GM10266 (cell line): Measurements from ENCODE around the gene RMI2.

ENCODE experiments used
- DNase-seq: peaks from one replicate; pipeline ENCODE4 v3.0.0; 2012; ENCODE audit errors: extremely low spot score
- TF ChIP-seq, protein P1 (sequence below): IDR thresholded peaks from 2 replicates; pipeline ENCODE4 v1.5.1; 2012; ENCODE audit warnings: mild to moderate bottlenecking, low read depth; ENCODE audit not compliant: control insufficient read depth, insufficient read depth; ENCODE audit errors: missing control alignments

RMI2 gene

GRCh38 chr16:11341371-11341770, 3.9 kb upstream of the RMI2 start:
- TF ChIP-seq, protein P1, sequence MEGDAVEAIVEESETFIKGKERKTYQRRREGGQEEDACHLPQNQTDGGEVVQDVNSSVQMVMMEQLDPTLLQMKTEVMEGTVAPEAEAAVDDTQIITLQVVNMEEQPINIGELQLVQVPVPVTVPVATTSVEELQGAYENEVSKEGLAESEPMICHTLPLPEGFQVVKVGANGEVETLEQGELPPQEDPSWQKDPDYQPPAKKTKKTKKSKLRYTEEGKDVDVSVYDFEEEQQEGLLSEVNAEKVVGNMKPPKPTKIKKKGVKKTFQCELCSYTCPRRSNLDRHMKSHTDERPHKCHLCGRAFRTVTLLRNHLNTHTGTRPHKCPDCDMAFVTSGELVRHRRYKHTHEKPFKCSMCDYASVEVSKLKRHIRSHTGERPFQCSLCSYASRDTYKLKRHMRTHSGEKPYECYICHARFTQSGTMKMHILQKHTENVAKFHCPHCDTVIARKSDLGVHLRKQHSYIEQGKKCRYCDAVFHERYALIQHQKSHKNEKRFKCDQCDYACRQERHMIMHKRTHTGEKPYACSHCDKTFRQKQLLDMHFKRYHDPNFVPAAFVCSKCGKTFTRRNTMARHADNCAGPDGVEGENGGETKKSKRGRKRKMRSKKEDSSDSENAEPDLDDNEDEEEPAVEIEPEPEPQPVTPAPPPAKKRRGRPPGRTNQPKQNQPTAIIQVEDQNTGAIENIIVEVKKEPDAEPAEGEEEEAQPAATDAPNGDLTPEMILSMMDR: no peak
- no peak for DNase-seq

GRCh38 chr16:11342021-11342855, 3.0 kb upstream of the RMI2 start:
- TF ChIP-seq, protein P1: no peak
- DNase-seq: no peak

DNA sequence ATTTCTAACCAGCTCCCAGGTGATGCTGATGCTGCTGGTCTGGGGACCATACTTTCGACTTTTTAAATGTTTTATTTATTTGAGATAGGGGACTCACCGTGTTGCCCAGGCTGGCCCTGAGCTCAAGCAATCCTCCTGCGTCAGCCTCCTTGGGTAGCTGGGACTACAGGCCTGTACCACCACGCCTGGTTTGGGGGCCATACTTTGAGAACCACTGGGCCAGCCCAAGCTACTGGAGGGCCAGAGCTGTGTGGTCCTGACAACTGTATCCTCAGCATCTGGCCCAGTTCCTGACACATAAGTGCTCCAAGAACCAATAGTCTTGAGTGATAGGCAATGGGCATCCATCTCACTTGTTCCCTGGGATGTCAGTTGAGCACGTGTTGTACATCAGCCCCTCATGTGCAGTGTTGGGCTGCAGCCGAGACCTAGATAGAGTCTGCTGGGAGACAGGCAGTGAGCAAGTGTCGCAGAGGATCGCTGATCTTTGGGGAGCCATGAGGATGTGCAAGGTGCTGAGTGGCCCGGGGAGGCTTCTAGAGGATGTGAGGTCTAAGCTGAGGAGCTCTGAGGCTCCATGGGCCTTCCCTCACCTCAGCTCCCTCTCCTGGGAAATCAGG, 1.6 kb downstream of the RMI2 start:
- DNase-seq: no peak

DNA sequence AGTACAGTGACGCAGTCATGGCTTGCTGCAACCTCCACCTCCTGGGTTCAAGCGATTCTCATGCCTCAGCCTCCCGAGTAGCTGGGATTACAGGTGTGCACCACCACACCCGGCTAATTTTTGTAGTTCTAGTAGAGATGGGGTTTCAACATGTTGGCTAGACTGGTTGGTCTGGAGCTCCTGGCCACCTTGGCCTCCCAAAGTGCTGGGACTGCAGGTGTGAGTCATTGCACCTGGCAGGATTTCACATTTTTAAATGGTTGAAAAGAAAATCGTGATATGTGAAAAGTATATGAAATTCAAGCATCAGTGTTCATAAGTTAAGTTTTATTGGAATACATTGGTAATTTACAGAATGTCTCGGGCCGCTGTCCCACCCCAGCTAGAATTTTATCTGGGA, 2.6 kb downstream of the RMI2 start:
- DNase-seq: no peak
- TF ChIP-seq, protein P1: no peak

More for the DNA sequence above, 1.6 kb downstream of the RMI2 start:
- TF ChIP-seq, protein P1: no peak

- no peak for DNase-seq
- TF ChIP-seq, protein P1: no peak
These were observed 3.7 kb downstream of the RMI2 start for GRCh38 chr16:11348737-11349598.

DNA sequence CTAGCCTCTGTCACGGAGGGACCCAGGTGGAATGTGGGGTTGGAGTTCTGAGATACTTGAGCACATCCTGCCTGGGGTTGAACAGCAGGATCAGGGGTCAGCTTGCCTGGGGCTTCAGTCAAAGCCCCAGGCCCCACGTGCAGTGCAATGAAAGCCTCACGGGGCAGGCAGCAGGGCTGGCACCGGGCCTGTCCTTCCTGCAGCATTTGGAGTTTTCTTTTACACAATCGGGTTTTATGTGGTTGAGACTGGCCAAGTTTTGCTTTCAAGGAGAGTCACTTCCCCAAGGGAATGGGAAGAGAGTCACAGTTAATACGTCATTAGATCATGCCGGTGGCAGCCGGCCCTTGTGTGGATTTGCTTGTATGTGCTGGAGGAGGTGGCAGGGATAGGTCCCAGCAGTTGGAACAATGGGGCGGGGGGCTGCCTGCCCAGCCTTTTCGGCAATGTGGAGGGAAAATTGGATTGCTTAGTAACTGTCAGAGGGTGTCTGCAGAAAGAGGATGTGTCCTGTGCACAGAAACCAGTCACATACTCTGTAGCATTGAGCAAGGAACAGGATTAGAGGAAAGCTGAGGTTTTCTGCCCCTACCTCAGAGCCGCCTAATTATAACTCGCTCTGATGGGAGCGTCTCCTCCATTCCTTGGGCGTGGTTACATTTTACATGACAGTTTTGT, 4.5 kb downstream of the RMI2 start:
- TF ChIP-seq, protein P1: no peak
- no peak for DNase-seq
